Endothelial cell of umbilical vein (primary cell): Measurements from ENCODE around the gene SPHK2. TPM values are rescaled to one million over a fixed set of nuclear protein-coding genes. Genes with fewer than 3 reads are reported as not detected.

Experiments
- BruUV-seq: library from RNA; stranded (reverse); fragments of 400-500 nt; replicated peaks from 2 replicates; lab custom pipeline; 2021; lab: Mats Ljungman, UMichigan
- CTCF ChIA-PET: fragments of 300-600, 350-600 bp; sonication (Branson Sonifier 250); formaldehyde crosslinking; loops from one replicate; lab custom pipeline; 2021; ENCODE audit warnings: antibody characterized with exemption, inconsistent platforms; lab: Charles Lee
- POLR2A ChIA-PET: fragments of 300-600, 350-600 bp; sonication (Branson Sonifier 250); formaldehyde crosslinking; loops from one replicate; lab custom pipeline; 2021; ENCODE audit warnings: antibody characterized with exemption, inconsistent platforms; lab: Charles Lee
- DNase-seq: peaks from one replicate; pipeline ENCODE4 v3.0.0-alpha.2; 2011; ENCODE audit warnings: low read depth, low spot score
- FAIRE-seq: peaks from 2 replicates; lab custom pipeline; 2011; peaks lifted over from hg19 to GRCh38; lab: Jason Lieb, UNC
- H2AFZ ChIP-seq: 2 replicates; pipeline ENCODE4 v1.6.0; 2012; ENCODE audit warnings: low read depth, low read length, control low read depth, inconsistent platforms
- H3K27ac ChIP-seq: 2 replicates; pipeline ENCODE4 v1.5.1; 2011; ENCODE audit warnings: low read depth, mild to moderate bottlenecking, control low read depth, low read length, moderate library complexity; ENCODE audit not compliant: insufficient read depth
- H3K27me3 ChIP-seq, 2 experiments: 2 replicates each; pipeline versions ENCODE4 v1.6.0 to v1.6.1; 2011; ENCODE audit warnings: low read length in 2 of 2, mixed read lengths in 1 of 2; ENCODE audit not compliant: control insufficient read depth in 2 of 2, insufficient read depth in 2 of 2
- H3K36me3 ChIP-seq, 2 experiments: 2 replicates in 1 of 2; 3 replicates in 1 of 2; pipeline ENCODE4 v1.5.1; 2011; ENCODE audit warnings: low read length in 2 of 2, mild to moderate bottlenecking in 1 of 2, moderate library complexity in 1 of 2; ENCODE audit not compliant: control insufficient read depth in 2 of 2, insufficient read depth in 2 of 2; ENCODE audit errors: extremely low read depth in 1 of 2
- H3K4me1 ChIP-seq: 3 replicates; pipeline ENCODE4 v1.5.1; 2011; ENCODE audit warnings: mild to moderate bottlenecking, low read length; ENCODE audit not compliant: control insufficient read depth, insufficient read depth; ENCODE audit errors: extremely low read depth
- H3K4me2 ChIP-seq: 2 replicates; pipeline ENCODE4 v1.6.1; 2011; ENCODE audit warnings: low read length, control low read depth, mixed read lengths; ENCODE audit not compliant: insufficient read depth
- H3K4me3 ChIP-seq, 3 experiments: fragments of 200-600 bp in 1 of 3; sonication (generic), shearing (Covaris generic) in 1 of 3; replicated peaks in 1 of 3; 2 replicates each; pipeline ENCODE4 v1.5.1; 2011 to 2016; ENCODE audit warnings: control low read depth in 3 of 3, low read length in 3 of 3, mild to moderate bottlenecking in 2 of 3, inconsistent platforms in 1 of 3, low read depth in 1 of 3, moderate library complexity in 1 of 3; ENCODE audit not compliant: insufficient read depth in 1 of 3
- H3K79me2 ChIP-seq: 2 replicates; pipeline ENCODE4 v1.6.0; 2012; ENCODE audit warnings: low read length, inconsistent platforms; ENCODE audit not compliant: control insufficient read depth, insufficient read depth
- H3K9ac ChIP-seq: replicated peaks from 2 replicates; pipeline ENCODE3; 2011; ENCODE audit warnings: low read length, control low read depth; ENCODE audit not compliant: insufficient read depth; ENCODE audit errors: extremely low read depth
- H3K9me1 ChIP-seq: replicated peaks from 3 replicates; pipeline ENCODE4 v1.6.0; 2011; ENCODE audit warnings: mild to moderate bottlenecking, low read length; ENCODE audit not compliant: control insufficient read depth, insufficient read depth; ENCODE audit errors: extremely low read depth
- H3K9me3 ChIP-seq: replicated peaks from 2 replicates; pipeline ENCODE4 v1.5.1; 2012; ENCODE audit warnings: low read length, inconsistent platforms; ENCODE audit not compliant: control insufficient read depth, insufficient read depth
- H4K20me1 ChIP-seq: replicated peaks from 2 replicates; pipeline ENCODE3; 2011; ENCODE audit warnings: mild to moderate bottlenecking, low read length; ENCODE audit not compliant: control insufficient read depth, insufficient read depth; ENCODE audit errors: extremely low read depth
- EZH2 ChIP-seq: IDR thresholded peaks from 2 replicates; pipeline ENCODE4 v1.6.1; 2012; ENCODE audit warnings: borderline replicate concordance, low read depth, mild to moderate bottlenecking, moderate library complexity, low read length, inconsistent platforms; ENCODE audit not compliant: severe bottlenecking
- FOS ChIP-seq: IDR thresholded peaks from 2 replicates; pipeline ENCODE4 v1.6.1; 2011; ENCODE audit warnings: mild to moderate bottlenecking, low read length, moderate library complexity, borderline replicate concordance; ENCODE audit not compliant: insufficient read depth
- GATA2 ChIP-seq: IDR thresholded peaks from 2 replicates; pipeline ENCODE4 v1.7.0; 2011; ENCODE audit warnings: low read depth, mild to moderate bottlenecking, moderate library complexity, mixed read lengths, low read length; ENCODE audit not compliant: insufficient read length, insufficient read depth
- JUN ChIP-seq: IDR thresholded peaks from 2 replicates; pipeline ENCODE4 v1.6.1; 2011; ENCODE audit warnings: borderline replicate concordance, low read depth; ENCODE audit not compliant: insufficient read length, insufficient read depth
- MYC ChIP-seq: IDR thresholded peaks from one replicate; pipeline ENCODE4 v1.6.1; 2011; ENCODE audit warnings: mild to moderate bottlenecking, low read depth, low read length
- POLR2A ChIP-seq: IDR thresholded peaks from 2 replicates; pipeline ENCODE4 v1.6.1; 2012; ENCODE audit warnings: low read depth, mild to moderate bottlenecking, control low read depth, low read length
- POLR2AphosphoS5 ChIP-seq: IDR thresholded peaks from 2 replicates; pipeline ENCODE4 v1.6.1; 2012; ENCODE audit warnings: low read depth, mild to moderate bottlenecking, control low read depth, low read length, moderate library complexity; ENCODE audit not compliant: insufficient read depth
- dilution Hi-C: fragments of 300-500 bp; cut with MboI; formaldehyde crosslinking; loops from one replicate; pipeline ENCODE4 v1.15.0; 2019; ENCODE audit warnings: low sequenced_read_pairs; ENCODE audit not compliant: extremely low pct_ligation_motif_present
- intact Hi-C: fragments of 100-400 bp; cut with micrococcal nuclease; formaldehyde crosslinking; loops from one replicate; pipeline ENCODE4 v1.10.0; 2022
- polyA plus RNA-seq, 4 experiments: library from polyadenylated mRNA; depleted of rRNA in 3 of 4; stranded (reverse) in 3 of 4; unstranded in 1 of 4; fragments of >200 nt; gene quantifications; 2 replicates each; pipeline versions ENCODE4 v1.2.1 to v1.2.3, GENCODE V29; 2011 to 2012; ENCODE audit warnings: missing spikeins in 1 of 4
- total RNA-seq: library from RNA; stranded (reverse); gene quantifications from 2 replicates; pipeline ENCODE4 v1.2.3, GENCODE V29; 2021
- TF ChIP-seq, protein P1 (sequence below): IDR thresholded peaks from 2 replicates; pipeline ENCODE4 v1.6.1; 2011; ENCODE audit not compliant: insufficient read depth, insufficient read length
- TF ChIP-seq, protein P2 (sequence below), 2 donors: IDR thresholded peaks; 1 replicate in 1 of 2; 2 replicates in 1 of 2; pipeline ENCODE4 v1.5.1; 2011; ENCODE audit warnings: low read length in 2 of 2, mild to moderate bottlenecking in 2 of 2, moderate library complexity in 2 of 2, control low read depth in 1 of 2, inconsistent platforms in 1 of 2, low read depth in 1 of 2; ENCODE audit not compliant: insufficient read depth in 1 of 2; ENCODE audit errors: extremely low read depth in 1 of 2

SPHK2 gene
- total and polyA plus RNA-seq, 2 donors (not counting 3 experiments of a cell fraction or from before 2014, with no cell fraction given): 20.2 to 31.1 TPM

DNA sequence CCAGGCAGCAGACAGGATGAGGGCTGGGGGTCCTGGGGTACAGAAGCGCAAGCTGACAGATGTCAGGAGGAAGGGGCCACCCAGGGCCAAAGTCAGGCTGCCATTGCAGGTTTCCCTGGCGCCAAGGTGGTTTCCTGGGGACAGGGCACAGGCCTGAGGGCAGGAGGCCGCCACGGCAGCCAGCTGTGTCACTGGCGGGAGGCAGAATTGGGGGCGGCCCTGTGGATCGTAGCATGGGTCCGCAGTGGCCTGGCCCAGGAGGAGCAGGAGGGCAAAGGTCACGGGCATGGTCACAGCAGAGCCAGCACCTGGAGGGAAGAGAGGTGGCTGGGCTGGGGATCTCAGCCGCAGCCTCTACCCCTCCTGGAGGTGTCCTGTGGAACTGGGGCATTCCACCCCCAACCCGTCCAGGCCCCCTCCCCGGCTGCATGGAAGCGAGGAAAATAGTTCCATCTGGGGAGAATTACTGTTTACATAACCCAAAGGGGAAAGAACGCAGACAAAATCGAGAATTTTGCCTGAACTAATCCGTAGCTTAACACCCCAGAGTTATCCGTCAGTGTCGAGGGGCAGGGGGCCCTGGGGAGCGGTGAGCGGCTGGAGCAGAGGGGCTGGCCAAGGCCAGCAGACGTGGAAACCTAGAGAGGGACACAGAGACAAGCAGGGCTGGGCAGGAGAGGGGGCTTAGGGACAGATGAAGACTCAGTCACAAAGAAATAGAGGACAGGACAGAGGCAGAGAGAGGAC, 51.6 kb downstream of the SPHK2 start:
- H3K9me3 ChIP-seq: no peaks in the 10 kb centered on the region
- TF ChIP-seq MYC: no peak
- TF ChIP-seq EZH2: no peak
- TF ChIP-seq POLR2AphosphoS5: no peak
- no peak for TF ChIP-seq GATA2
- no peak for TF ChIP-seq POLR2A
- TF ChIP-seq, protein P1, sequence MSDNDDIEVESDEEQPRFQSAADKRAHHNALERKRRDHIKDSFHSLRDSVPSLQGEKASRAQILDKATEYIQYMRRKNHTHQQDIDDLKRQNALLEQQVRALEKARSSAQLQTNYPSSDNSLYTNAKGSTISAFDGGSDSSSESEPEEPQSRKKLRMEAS: no peak
- no peak for TF ChIP-seq JUN
- no peak for TF ChIP-seq FOS
- TF ChIP-seq, protein P2, sequence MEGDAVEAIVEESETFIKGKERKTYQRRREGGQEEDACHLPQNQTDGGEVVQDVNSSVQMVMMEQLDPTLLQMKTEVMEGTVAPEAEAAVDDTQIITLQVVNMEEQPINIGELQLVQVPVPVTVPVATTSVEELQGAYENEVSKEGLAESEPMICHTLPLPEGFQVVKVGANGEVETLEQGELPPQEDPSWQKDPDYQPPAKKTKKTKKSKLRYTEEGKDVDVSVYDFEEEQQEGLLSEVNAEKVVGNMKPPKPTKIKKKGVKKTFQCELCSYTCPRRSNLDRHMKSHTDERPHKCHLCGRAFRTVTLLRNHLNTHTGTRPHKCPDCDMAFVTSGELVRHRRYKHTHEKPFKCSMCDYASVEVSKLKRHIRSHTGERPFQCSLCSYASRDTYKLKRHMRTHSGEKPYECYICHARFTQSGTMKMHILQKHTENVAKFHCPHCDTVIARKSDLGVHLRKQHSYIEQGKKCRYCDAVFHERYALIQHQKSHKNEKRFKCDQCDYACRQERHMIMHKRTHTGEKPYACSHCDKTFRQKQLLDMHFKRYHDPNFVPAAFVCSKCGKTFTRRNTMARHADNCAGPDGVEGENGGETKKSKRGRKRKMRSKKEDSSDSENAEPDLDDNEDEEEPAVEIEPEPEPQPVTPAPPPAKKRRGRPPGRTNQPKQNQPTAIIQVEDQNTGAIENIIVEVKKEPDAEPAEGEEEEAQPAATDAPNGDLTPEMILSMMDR (IDR thresholded peaks at IDR 0.05; ENCODE audit: extremely low read depth in 1 of 2, insufficient read depth in 1 of 2, low read depth in 1 of 2, low read length in 2 of 2): no peak
- no peaks in the 10 kb centered on the region for H3K9me1 ChIP-seq
- DNase-seq (no peak), FAIRE-seq (no peak)
- no peak overlapping the region for H3K4me2 ChIP-seq
- no peak overlapping the region for H3K27ac ChIP-seq
- dilution Hi-C loops (no loop called here), intact Hi-C loops (no loop called here)
- ChIA-PET POLR2A (interaction anchor here (1.4 kb wide), 1 partner anchor 25 kb away, joined by 3 read pairs; the partner anchor contains the start of gene CA11), CTCF (no interaction called here)
- H3K27me3 ChIP-seq: no peaks in the 10 kb centered on the region
- H3K9ac ChIP-seq: no peak overlapping the region
- H2AFZ ChIP-seq: no peak overlapping the region
- H3K79me2 ChIP-seq: no peaks in the 10 kb centered on the region
- H3K4me3 ChIP-seq: no peak overlapping the region
- BruUV-seq: no TSS peak
- H4K20me1 ChIP-seq: no peaks in the 10 kb centered on the region
- no peaks in the 10 kb centered on the region for H3K4me1 ChIP-seq
- H3K36me3 ChIP-seq: no peaks in the 10 kb centered on the region
